Measurements from ENCODE around the gene CTNNAL1. TPM values are rescaled to one million over a fixed set of nuclear protein-coding genes. Genes with fewer than 3 reads are reported as not detected.
"Not testable (repeated sequence)": the region's sequence is repeated elsewhere in the genome, so short reads cannot be mapped to it uniquely, and the experiment has no call there.

Gene CTNNAL1, protein sequence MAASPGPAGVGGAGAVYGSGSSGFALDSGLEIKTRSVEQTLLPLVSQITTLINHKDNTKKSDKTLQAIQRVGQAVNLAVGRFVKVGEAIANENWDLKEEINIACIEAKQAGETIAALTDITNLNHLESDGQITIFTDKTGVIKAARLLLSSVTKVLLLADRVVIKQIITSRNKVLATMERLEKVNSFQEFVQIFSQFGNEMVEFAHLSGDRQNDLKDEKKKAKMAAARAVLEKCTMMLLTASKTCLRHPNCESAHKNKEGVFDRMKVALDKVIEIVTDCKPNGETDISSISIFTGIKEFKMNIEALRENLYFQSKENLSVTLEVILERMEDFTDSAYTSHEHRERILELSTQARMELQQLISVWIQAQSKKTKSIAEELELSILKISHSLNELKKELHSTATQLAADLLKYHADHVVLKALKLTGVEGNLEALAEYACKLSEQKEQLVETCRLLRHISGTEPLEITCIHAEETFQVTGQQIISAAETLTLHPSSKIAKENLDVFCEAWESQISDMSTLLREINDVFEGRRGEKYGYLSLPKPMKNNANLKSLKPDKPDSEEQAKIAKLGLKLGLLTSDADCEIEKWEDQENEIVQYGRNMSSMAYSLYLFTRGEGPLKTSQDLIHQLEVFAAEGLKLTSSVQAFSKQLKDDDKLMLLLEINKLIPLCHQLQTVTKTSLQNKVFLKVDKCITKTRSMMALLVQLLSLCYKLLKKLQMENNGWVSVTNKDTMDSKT
- 177 TPM for total RNA-seq

GRCh38 chr9:109012876-109013678 is at the start of gene CTNNAL1:
TSS of gene CTNNAL1 (minus strand) at chr9:109013499. CDS start at chr9:109013442, 57 bp downstream.
- DNase-seq (ENCODE audit: low spot score) (peak; percentile 97), ATAC-seq (peak; percentile 98)
- intact Hi-C loops (cut with DNase I), result no loop called here

DNA sequence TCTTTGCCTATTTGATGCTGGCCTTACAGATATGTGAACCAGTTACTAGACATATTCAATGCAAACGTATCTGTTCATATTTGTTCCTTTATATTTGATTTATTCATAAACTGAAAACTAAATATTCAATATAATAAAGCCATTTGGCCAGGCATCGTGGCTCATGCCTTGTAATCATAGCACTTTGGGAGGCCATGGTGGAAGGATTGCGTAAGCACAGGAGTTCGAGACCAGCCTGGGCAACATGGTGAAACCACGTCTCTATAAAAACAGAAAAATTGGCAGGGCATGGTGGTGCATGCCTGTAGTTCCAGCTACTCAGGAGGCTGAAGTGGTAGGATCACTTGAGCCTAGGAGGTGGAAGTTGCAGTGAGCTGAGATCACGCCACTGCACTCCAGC is 49.2 kb upstream of the CTNNAL1 start:
- DNase-seq (ENCODE audit: low spot score) (no peak), ATAC-seq (no peak)
- intact Hi-C loops (cut with DNase I), result no loop called here

DNA sequence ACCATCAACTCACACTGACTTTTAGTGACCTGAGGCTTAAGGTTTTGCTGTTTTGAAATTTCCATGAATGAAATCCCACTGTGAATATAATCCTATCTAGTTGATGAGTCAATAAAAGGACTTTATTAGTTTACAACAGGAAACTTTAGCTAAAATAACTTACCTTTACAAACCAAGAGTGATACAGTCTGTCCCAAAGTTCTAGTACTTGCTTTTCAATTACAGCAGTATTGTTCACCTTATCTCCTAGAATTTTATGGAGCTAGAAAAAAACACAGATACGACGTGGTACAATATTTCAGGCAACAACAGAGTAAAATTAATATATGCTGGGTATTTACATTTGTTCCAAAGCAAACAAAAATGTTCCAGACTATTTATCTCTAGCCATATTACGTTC is 46.9 kb upstream of the CTNNAL1 start:
- intact Hi-C loops (cut with DNase I), result no loop called here
- DNase-seq (ENCODE audit: low spot score), result no peak
- no peak for ATAC-seq

- intact Hi-C loops (cut with DNase I); ATAC-seq: not testable (repeated sequence)
Measured at GRCh38 chr9:109053121-109053520, 39.8 kb upstream of the CTNNAL1 start.

GRCh38 chr9:109052416-109052815 is 39.1 kb upstream of the CTNNAL1 start:
- no peak for ATAC-seq
- no peak for DNase-seq (ENCODE audit: low spot score)
- intact Hi-C loops (cut with DNase I), result no loop called here

More at GRCh38 chr9:109053121-109053520, 39.8 kb upstream of the CTNNAL1 start:
- DNase-seq (ENCODE audit: low spot score), result not testable (repeated sequence)

- no peak for DNase-seq (ENCODE audit: low spot score)
- intact Hi-C loops (cut with DNase I), result no loop called here
- no peak for ATAC-seq
Measured at GRCh38 chr9:109051733-109052132, 38.4 kb upstream of the CTNNAL1 start.

DNA sequence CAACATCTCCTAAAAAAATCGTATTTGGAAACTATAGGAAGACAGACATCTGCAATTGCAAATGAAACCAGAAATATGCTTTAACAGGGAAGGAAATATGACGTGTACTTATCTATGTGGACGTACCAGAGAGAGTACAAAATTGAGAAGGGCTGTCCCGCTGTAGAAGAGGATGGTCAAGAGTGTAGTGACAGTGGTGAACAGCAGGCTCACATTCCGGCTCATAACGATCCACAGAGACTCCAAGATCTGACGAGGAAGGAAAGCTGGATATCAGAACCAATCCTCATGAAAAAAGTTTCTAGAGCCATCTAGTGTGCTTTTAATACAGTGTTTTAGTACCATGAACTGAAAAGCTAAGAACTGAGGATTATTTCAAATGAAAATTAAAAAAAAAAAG is 37.1 kb upstream of the CTNNAL1 start:
- intact Hi-C loops (cut with DNase I), result no loop called here
- ATAC-seq, result no peak
- no peak for DNase-seq (ENCODE audit: low spot score)

DNA sequence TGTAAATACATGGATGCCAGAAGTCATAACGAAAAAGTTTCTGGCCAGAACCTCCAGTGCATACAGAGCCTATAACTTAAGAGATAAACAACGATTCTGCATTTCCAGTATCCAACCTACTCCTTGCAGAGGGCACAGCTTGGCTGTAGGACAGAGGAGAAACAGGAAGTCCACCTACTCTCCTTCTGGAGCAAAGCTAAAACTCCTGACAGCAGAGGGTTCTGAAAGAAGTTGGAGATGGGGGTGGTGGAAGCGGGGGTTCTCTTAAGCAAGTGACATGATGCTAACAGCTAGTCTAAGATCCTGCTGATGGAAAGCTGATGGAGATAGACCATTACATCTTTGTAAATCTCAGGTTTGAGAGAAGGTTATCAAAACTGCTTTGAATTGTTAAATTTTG is 35.5 kb upstream of the CTNNAL1 start:
- ATAC-seq (no peak), DNase-seq (ENCODE audit: low spot score) (no peak)
- intact Hi-C loops (cut with DNase I), result no loop called here

DNA sequence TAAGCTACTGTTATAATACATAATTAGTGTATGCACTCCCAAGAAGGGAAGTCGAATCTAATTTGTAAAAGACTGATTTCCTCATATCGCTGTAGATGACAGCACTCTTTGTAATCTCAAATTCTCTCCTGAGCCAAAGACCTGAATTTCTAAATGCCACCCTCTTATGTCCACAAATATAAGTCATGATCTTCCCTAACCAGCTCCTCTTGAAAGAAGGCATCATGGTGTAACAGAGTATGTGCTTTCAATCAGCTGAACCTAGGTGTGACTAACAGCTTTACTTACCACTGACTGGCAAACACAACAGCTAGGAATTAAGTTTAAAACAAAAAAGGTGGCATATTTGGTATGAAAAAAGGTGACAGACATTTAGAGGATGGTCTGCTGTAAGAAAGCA is 34.0 kb upstream of the CTNNAL1 start:
- ATAC-seq (no peak), DNase-seq (ENCODE audit: low spot score) (no peak)
- intact Hi-C loops (cut with DNase I), result no loop called here

GRCh38 chr9:109046346-109046745 is 33.0 kb upstream of the CTNNAL1 start:
- no peak for ATAC-seq
- DNase-seq (ENCODE audit: low spot score), result no peak
- intact Hi-C loops (cut with DNase I), result no loop called here

GRCh38 chr9:109043578-109043977 is 30.3 kb upstream of the CTNNAL1 start:
- intact Hi-C loops (cut with DNase I), result no loop called here
- DNase-seq (ENCODE audit: low spot score), result no peak
- no peak for ATAC-seq

- DNase-seq (ENCODE audit: low spot score) (no peak), ATAC-seq (no peak)
- intact Hi-C loops (cut with DNase I), result no loop called here
Measured at GRCh38 chr9:109040571-109040970, 27.3 kb upstream of the CTNNAL1 start.

DNA sequence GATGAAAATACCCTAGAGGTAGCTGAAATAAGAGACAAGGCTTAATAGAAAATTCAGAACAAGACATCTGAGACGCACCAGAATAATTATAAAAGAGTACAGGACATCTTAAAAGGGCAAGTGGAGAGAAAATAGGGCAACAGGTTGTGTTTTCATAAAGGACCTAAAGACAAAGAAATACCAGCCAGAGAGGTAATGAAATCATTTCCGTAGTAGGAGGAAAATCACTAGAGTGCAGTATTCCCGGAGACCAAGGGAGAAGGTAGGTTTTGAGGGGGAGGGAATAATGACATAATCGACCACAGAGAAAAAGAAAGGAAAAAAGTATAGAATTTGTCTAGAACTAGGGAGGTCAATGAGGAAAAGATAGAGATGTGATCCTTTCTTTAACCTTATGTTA is 26.2 kb upstream of the CTNNAL1 start:
- ATAC-seq (no peak), DNase-seq (ENCODE audit: low spot score) (no peak)
- intact Hi-C loops (cut with DNase I), result no loop called here

DNA sequence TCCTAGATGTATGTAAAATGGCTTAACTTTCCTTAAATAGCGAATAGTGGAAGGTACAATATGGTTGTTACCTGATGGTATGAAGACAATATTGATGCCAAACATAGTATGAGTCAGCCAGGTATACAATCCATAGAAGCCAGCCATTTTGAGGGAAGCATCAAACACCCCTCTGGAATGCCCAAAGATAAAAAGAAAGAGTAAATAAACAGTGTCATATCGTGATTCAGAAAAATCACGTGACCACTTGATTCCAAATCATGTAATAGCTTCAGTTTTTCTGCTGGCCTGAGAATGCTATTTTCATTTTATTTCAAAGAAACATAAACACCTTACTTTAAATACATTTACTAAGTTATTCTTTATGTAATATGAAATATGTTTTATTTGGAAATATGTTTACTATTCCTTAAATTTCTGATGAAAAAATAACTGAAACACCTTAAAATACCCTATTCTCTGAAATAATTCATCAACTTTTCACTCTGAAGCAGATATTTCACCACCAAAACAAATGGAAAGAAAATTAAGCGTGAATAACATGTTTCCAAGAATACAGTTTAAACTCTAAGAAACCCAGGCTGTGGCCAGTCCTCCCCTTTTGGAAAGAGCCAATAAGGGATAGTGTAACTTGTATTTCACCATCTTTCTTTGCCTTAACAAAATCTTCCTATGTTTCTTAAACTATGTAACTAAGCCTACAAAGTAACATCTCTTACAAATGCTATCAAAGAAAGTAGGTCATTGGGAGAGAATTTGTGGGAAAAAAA is 24.8 kb upstream of the CTNNAL1 start:
- ATAC-seq (no peak), DNase-seq (ENCODE audit: low spot score) (no peak)

DNA sequence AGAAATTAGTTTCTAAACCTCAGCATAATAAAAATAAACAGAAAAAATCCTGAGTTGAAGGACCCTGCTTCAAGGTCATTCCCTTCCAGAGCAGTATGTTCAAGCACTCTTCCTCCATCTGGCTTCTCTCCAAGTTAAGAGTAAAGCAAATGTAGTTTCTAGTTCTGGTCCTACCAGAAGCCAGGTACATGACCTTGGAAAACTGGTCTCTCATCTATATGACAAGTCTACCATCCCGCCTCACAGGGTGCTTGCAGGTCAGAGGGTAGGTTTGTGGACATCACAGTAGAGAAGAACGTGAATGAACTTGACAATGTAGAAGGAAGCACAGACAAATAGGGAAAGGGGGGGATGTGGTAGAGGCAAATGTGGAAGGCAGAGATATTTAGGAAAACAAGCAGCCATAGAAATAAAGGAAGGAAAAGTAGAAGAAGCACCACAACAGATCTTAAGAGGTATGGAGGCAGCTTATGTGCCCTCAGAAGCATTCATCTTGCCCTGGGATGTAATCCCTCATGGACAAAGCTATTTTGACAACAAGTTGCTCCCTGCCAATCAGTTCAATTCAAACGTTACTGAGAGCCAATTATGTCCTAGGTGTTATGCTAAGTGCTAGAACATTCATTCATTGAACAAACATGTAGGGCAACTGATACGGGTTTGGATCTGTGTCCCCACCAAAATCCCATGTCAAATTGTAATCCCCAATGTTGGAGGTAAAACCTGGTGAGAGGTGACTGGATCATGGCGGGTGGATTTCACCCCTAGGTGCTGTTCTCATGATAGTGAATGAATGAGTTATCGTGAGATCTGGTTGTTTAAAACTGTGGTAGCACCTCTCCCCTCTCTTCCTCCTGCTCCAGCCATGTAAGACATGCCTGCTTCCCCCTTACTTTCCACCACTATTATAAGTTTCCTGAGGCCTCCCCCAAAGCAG is 23.7 kb upstream of the CTNNAL1 start:
- ATAC-seq (no peak), DNase-seq (ENCODE audit: low spot score) (no peak)
- intact Hi-C loops (cut with DNase I), result no loop called here

More for the DNA sequence above, 24.8 kb upstream of the CTNNAL1 start:
- intact Hi-C loops (cut with DNase I), result no loop called here

DNA sequence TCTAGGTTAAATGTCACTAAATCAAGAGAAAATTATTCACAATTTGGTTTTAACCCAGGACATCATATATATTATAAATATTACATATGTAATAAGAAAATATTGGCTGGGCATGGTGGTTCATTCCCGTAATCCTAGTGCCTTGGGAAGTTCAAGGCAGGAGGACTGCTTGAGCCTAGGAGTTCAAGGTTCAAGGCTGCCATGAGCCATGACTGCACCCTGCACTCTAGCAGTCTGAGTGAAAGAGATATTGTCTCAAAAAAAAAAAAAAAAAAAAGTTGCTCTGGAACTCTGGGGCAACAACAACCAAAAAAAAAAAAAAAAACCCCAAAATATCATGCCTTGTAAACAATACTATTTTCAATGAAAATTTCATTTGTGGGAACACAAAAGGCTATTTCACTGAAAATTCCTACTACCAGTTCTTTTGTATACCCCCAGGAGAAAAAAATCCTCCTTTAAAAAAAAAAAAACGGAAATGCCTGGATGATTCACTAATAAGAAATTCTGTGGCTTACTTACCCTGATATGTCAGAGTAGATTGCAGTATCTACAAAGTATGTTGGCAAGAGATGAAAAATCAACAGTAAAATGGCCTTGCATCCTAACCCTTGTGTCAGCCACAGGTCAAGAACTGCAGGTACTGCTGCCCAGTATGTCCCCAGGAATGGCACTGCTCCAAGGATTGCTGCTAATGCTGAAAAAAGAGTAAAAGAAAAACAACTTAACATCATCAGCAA is 22.6 kb upstream of the CTNNAL1 start:
- ATAC-seq (peak; percentile 93), DNase-seq (ENCODE audit: low spot score) (peak; percentile 70)
- intact Hi-C loops (cut with DNase I), result no loop called here

Data from sciatic nerve (tissue), 2 donors.